HG02571 (cell line): Measurements from ENCODE around the gene CCDC92.
"Not testable (repeated sequence)": the region's sequence is repeated elsewhere in the genome, so short reads cannot be mapped to it uniquely, and the experiment has no call there.

Experiments used
- ATAC-seq: cut with Tn5 transposase; IDR thresholded peaks from one replicate; pipeline ENCODE4 v1.9.1; 2021; ENCODE audit warnings: mild to moderate bottlenecking, moderate library complexity; ENCODE audit not compliant: unreplicated experiment

The CCDC92 gene

GRCh38 chr12:123912415-123913380, 59.9 kb downstream of the CCDC92 start:
- no peak for ATAC-seq

DNA sequence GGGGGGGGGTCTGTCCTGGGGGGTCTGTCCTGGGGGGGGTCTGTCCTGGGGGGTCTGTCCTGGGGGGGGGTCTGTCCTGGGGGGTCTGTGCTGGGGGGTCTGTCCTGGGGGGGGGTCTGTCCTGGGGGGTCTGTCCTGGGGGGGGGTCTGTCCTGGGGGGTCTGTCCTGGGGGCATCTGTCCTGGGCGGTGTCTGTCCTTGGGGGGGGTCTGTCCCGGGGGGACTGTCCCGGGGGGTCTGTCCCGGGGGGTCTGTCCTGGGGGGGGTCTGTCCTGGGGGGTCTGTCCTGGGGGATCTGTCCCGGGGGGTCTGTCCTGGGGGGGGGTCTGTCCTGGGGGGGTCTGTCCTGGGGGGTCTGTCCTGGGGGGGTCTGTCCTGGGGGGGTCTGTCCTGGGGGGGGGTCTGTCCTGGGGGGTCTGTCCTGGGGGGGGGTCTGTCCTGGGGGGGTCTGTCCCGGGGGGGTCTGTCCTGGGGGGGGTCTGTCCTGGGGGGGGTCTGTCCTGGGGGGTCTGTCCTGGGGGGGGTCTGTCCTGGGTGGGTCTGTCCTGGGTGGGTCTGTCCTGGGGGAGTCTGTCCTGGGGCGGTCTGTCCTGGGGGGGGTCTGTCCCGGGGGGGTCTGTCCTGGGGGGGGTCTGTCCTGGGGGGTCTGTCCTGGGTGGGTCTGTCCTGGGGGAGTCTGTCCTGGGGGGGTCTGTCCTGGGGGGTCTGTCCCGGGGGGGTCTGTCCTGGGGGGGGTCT, 60.8 kb downstream of the CCDC92 start:
- ATAC-seq = not testable (repeated sequence)

DNA sequence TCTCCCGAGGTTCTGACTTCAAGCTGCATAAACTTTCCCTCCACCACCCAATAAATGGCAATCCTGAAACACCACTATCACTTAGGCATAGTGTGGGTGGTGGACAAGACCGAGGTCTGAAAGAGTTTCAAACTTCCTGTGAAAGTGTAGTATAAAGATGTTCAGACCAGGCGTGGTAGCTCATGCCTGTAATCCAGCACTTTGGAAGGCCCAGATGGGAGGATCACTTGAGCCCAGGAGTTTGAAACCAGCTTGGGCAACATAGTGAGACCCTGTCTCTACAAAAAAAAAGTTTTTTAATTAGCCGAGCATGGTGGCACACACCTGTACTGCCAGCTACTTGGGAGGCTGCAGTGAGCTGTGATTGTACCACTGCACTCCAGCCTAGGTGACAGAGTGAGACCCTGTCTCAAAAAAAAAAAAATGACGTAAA, 61.9 kb downstream of the CCDC92 start:
- ATAC-seq = no peak

GRCh38 chr12:123910057-123910456, 62.6 kb downstream of the CCDC92 start:
- no peak for ATAC-seq

GRCh38 chr12:123908884-123909725, 63.5 kb downstream of the CCDC92 start:
- ATAC-seq = no peak

DNA sequence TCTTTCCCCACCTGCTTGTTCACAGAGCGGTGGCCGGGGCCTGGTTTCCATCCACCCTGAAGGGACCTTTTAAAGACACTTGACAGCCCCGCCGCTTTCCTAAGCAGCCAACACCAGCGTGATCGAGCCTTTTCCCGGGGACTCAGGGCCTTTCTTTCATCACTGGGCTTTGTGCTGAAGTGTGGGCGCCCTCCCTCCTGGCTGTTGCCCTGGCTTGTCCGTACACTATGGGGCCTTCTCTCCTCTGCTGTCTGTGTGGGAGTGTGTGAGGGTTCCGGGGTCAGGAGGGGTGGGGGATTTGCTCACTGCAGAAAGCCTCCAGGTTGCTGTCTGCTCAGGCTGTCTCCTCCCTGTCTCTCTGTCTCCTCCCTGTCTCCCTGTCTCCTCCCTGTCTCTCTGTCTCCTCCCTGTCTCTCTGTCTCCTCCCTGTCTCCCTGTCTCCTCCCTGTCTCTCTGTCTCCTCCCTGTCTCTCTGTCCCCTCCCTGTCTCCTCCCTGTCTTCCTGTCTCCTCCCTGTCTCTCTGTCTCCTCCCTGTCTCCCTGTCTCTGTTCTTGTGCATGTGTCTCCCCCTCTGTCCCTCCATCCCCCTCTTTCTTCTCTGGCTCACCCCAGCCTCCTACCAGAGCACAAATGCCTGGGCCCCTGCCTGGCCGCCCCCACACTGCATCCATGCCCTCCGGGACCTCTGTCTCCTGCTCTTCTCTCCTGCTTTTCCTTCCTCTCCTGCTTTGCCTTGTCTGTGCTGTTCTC, 64.7 kb downstream of the CCDC92 start:
- ATAC-seq = no peak

DNA sequence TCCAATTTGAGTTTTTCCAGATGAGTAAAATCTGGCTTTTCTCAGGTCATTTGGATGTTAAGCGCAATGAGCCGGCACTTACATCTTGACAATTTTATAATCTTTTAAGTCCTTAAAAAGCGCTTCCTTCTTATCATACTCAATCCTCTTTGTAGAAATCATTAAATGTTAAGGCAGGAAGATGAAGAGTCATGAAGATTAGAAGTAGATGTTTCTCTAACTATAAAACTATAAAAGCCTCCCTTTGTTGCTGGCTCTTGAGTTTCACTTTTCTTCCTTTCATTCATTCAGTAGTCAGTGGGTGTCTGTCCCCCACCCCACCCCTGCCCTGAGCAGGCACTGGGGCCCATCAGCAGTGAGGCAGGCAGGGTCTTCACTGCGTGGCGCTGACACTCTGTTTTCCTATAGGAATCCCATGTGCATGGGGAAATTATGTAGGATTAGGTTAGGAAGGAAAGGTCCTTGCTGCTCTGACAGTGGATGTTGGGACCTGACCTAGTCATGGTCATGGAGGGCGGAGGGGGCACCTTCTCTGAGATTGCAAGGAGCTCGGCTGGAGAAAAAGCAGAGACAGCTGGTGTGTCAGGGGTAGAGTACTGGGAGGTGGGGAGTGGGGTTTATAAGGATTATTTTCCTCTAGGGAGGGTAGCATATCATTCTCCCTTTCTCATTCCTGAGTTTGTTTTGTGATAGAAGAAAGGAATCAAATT, 65.8 kb downstream of the CCDC92 start:
- ATAC-seq = no peak

GRCh38 chr12:123905319-123905925, 67.2 kb downstream of the CCDC92 start:
- ATAC-seq = no peak

- ATAC-seq = no peak
Observed at GRCh38 chr12:123903301-123904065, 69.1 kb downstream of the CCDC92 start.

- no peak for ATAC-seq
Observed at GRCh38 chr12:123902821-123903220, 69.8 kb downstream of the CCDC92 start.

- ATAC-seq = no peak
Observed at GRCh38 chr12:123900871-123901376, 71.7 kb downstream of the CCDC92 start.

DNA sequence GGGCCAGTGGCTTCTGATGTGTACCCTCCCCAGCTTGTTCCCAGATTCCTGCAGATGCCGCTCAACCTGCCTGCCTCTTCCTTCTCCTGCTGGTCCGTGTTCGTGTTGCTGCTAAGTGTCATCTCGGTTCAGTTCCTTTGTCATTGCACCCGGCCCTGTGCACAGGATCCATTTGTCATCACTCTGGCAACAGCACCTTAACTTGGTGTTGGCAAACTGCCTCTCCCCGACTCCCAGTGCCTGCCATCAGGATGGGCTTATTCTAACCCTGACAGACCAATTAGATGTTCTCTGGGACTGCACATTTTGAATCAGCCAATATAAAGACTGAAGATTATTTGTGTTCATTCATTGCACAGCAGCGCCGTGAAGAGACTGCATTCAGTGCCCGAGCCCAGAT, 73.3 kb downstream of the CCDC92 start:
- no peak for ATAC-seq

DNA sequence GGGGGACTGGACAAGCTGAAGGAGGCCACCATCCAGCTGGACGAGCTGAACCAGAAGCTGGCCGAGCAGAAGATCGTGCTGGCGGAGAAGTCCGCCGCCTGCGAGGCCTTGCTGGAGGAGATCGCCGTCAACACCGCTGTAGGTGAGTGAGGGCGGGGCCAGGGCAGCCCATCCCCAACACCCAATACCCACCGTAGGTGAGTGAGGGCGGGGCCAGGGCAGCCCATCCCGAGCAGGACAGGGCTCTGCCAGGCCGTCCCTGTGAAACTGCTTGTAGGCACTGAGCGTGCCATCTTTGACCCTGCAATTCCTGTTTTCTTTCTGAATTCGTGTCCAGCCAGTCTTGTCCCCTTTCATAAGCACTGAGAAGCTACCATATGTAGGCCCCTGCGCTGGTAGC, 74.0 kb downstream of the CCDC92 start:
- no peak for ATAC-seq

- ATAC-seq = no peak
Observed at GRCh38 chr12:123897221-123897620, 75.4 kb downstream of the CCDC92 start.

GRCh38 chr12:123896767-123897166, 75.9 kb downstream of the CCDC92 start:
- ATAC-seq = no peak

- no peak for ATAC-seq
Observed at GRCh38 chr12:123895451-123895850, 77.2 kb downstream of the CCDC92 start.

DNA sequence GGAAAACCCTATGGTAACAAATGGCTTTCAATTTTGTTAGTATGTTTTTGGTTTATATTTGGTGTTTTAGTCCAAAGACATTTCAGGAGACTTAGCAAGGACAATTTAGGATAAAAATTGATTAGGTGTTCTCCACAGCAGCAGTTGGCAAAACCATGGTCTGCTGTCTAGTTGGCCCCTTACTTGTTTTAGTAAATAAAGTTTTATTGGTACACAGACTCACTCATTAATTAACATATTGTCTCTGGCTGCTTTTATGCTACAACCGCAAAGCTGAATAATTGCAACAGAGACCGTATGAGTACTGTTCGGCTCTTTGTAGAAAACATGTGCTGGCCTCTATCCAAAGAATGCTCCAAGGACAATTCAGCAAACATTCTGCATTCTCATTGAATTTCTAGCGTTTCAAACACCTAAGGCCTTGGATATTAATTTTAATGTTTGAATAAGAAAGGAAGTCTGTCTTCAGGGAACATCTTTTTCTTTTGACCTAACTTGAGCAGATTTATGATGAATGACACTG, 77.7 kb downstream of the CCDC92 start:
- ATAC-seq = no peak

GRCh38 chr12:123893276-123893675, 79.4 kb downstream of the CCDC92 start:
- no peak for ATAC-seq
